Hematopoietic multipotent progenitor cell treated with erythropoietin and hydrocortisone succinate and interleukin-3 and kit ligand, for 8 days (in vitro differentiated cells): ENCODE data around the gene FERMT3.
"Not testable (repeated sequence)": the region's sequence is repeated elsewhere in the genome, so short reads cannot be mapped to it uniquely, and the experiment has no call there.

ENCODE experiments used
- DNase-seq: peaks from one replicate; pipeline ENCODE4 v3.0.0-alpha.2; 2015

FERMT3 gene

DNA sequence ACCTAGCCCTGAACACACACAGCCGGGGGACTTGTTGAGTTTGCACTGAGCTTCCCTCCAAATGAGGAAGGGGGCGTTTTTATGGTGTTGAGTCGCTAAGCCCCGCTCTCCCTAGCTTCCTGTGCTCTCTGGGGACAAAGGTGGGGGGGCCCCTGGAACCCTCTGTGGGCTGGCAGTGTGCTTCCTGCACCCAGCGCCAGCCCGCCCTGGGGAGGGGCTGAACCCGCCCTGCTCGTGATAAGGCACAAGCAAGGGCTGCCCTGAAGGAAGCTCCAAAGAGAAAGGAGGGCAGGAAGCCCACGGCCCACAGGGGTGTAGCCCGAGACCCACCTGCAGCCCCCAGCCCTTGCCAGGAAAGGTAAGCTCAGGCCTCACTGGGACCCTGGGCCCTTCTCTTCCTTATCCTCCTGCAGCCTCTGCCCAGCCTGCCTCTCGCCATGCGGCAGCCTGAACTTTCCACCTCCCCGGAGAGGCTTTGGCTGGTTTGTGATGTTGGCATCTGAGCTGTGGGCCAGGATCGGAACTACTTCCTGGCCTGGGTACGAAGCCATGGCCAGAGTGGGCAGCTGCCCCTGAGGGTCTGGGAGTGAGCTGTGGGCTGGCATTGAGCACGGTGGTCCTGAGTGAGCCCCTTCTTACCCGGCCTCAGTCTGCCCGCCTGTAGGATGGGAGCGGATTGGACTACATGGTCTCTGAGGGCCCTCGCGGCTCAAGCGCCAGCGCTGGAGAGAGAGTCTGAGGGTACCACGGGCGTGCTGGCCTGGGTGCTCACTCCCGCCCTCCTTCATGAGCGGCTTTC, at the start of gene FERMT3:
Gene FERMT3, plus strand, starts transcription at position 265 of the 799 bp plus-strand sequence. CDS start 644 bp downstream, outside the sequence.
- peak; percentile 88 for DNase-seq

DNA sequence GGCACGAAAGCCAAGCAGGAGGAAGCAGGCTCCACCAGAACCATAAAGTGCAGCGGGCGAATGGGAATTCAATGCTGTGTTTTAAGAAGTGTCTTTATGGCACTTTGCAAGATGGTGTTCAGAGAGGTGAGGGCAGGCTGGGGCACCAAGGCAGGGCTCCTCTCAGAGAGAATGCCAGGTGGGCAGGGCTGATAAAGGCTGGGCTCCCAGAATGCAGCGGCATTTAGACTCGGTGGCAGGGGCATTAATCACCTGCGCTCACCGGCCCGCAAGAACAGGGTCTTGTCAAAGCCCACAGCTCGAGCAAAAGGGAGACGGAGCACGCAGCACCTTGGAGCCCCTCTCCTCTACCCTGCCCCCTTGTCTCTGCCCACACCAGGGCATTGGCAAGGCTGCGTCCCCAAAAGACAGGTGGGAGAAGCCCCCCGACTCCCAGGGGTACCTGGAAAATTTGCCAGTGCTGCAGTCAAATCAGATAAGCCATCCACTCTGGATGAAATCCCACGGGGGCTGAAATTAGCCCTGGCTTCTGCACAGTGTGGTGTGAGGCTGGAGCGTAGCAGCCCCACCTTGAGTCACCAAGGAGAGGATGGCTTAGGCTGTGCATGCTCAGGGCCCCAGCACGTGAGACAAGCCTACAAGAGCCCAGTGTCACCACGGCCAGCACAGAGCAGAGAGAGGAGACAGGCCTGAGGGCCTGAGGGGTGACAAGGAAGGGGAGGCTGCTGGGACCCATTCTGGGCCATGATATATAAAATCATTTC, 48.7 kb upstream of the FERMT3 start:
- peak; percentile 53 for DNase-seq

- no peak for DNase-seq
Observed at GRCh38 chr11:64161037-64161436, 45.5 kb upstream of the FERMT3 start.

GRCh38 chr11:64162769-64163168, 43.8 kb upstream of the FERMT3 start:
- not testable (repeated sequence) for DNase-seq

DNA sequence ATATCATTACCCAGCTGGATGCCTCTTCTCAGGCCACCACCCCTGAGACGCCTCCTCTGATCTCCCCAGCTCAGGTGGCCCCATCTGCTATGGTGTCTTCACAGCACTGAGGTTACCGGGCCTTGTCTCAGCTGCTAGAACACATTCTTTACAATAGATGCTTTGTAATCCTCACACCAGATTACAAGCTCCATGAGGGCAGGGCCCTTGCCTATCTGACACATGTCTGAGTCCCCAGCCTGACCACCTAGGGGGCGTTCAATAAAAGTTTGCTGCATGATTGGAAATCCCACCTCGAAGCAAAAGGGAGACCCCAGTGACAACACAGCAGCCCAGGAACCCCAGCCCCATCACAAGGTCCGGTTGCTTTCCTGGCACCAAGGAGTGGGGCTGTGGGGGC, 42.6 kb upstream of the FERMT3 start:
- no peak for DNase-seq

DNA sequence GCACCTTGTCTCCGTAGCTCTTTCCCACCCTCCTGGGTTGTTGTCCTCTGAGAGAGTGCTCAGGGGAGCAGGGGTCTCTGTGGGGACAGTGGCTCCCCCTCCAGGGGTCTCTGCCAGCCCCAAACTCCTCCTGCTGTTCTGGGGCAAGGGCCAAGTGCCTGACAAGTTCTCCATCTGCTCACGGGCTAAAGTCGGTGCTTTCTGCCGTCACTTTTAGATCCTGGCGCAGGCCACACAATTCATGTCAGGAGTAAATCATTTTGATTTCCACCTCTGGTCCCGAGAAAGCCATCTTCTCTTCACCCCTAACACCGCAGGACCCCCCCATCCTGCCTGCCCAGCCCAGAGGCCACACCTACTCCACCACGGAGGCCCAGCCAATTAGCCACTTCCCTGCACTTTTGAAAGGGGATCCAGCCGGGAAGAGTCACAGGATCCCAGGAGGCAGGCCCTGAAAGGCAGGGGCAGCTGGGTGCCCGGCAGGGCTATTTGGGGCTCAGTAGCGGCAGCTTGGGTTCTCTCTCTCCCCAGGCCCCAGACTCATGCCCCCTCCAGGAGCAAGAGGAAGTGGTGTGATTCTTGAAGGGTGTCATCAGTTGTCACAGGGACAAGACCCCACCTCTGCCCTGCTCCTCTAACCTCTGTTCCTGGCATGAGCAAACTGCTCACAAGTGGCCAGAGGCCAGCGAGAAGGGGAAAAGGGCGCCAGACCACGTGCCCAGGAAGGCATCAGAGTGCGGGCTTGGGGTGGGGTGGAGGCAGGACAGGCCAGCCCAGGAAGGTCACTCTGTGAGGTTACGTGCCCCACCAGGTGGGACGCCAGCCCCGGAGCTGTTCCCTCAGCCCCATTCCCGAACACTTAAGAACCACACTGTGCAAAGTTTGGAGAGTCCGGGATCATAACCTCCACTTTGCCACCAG, 41.9 kb upstream of the FERMT3 start:
- no peak for DNase-seq

DNA sequence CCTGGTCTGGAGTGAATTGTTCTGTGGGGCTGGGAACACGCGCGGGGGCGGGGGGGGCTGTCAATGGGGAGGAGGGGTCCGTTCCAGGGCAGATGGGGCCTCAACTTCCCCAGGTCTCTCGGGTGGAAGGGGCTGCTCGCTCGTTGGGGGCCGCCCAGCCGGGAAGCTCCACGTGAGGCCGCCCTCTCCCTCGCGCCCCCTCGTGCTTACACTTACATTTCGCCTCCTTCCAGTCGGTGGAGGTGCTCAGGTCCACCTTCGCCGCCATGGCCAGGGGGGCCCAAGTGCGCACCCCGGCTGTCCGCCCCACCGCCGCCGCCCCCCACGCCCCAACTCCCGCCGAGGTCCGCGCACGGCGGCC, 41.1 kb upstream of the FERMT3 start:
- peak; percentile 30 for DNase-seq

DNA sequence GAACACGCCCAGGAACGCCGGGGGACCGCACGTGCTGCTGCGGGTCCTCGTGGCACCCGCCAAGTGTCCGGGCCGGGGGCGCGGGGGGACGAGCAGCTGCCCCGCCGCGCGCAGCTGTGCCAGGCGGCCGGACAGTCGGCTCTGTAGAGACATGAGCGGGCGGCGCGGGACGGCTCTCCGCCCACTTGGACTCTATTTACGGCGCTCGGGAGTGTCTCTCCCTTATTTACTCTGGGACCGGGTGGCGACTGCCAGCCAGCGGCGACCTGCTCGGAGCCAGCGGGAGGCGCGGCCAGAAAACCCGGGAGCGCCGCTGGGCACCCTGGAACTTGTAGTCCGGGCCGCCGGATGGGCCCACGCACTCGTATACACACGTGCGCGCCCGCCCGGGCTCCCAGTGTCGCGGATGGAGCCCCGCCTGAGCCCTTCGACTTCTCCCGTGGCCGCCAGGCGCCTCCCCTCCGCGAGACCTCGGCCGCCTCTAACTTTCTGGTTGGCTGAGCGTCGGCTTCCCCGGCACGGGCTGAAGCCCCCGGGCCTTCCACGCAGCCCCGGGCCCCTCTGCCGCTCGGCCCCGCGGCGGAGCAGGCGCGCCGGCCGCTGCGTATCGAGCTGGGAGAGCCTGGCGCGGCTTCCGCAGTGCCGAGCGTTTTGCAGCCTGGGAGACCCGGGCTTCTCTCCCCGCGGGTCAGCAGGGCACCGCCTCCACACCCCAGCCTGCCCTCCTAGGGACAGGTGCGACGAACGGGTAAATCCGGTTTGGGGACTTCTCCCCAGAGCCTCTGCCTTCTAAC, 40.5 kb upstream of the FERMT3 start, which contains the start of gene MACROD1:
Gene MACROD1, minus strand, starts transcription at position 272 of the 794 bp plus-strand sequence. Its CDS starts 119 bp downstream, at position 153.
- DNase-seq: peak; percentile 90

GRCh38 chr11:64170419-64170818, 36.1 kb upstream of the FERMT3 start:
- DNase-seq: no peak

DNA sequence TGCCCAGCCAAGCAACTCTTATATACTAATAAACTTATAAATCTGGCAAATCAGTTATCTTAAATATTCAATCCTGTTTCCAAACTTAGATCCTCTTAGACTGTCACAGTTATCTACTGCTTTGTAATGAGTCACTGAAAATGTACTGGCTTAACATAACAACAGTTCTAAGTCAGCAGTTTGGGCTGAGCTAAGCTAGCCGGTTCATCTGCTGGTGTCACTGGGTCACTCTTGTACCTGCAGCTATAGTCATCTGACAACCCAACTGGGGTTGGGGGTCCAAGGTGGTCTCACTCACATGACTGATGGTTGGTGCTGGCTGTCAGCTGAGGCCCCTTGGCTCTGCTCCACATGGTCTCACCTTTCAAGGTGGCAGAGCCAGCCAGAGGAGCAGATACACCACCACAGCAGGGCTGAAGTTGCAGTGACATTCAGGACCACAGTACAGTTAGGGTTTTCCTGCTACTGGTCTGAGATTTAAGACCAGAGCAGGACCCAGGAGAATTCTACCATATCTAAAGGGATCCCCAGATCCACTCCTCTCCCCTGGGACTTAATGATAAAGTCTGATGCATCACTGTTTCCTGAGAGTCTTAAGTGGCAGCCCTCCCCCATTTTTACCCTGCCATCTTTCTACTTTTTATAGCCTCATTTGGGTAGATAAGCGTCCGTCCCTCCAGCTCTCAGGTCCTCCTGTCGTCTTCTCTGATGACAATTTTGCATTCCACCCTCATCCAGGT, 32.7 kb upstream of the FERMT3 start:
- no peak for DNase-seq

- DNase-seq: no peak
Observed at GRCh38 chr11:64176751-64177150, 29.8 kb upstream of the FERMT3 start.

DNA sequence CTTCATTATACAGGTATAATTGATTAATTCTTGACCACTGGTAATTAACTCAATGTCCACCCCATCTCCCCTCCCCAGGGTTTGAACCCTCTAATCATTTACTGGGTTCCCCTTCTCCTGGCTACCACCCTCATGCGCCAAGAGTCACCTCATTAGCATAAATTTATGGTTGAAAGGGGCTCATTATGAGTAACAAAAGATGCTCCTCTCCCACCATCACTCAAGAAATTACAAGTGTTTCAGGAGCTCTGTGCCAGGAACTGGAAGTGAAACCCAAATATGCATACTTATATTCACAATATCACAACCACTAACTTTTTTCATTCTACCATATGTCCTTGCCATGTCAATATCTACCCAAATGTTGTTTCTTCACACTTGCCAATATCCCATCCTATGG, 28.3 kb upstream of the FERMT3 start:
- no peak for DNase-seq

DNA sequence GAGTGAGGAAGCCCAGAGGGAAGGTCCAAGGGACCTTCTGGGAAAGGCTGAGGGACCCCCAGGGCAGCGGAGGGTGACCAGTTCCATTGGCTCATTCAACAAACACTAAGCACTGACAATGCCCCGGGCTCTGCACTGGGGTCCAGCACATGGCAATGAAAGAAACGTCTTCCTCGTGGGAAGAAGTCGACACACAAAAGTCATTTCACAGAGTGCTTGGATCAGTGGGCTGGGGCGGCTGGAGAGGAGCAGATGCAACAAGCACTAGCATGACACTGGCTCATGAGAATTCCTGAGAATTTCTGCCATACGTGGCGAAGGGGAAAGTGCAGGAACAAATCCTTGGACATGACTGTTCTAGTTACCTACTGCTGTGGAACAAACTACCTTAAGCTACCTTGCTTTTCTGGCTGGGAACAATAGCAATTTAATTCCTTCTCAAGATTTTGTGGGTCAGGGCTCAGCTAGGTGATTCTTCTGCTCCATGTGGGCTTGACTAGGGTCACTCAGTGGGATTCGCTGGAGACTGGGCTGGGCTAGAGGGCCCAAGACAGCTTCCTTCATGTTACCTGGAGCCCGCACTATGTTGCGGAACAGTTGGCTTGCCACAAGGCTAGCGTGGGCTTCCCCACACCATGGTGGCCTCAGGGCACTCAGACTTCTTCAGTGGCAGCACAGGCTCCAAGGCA, 27.4 kb upstream of the FERMT3 start:
- DNase-seq: no peak

DNA sequence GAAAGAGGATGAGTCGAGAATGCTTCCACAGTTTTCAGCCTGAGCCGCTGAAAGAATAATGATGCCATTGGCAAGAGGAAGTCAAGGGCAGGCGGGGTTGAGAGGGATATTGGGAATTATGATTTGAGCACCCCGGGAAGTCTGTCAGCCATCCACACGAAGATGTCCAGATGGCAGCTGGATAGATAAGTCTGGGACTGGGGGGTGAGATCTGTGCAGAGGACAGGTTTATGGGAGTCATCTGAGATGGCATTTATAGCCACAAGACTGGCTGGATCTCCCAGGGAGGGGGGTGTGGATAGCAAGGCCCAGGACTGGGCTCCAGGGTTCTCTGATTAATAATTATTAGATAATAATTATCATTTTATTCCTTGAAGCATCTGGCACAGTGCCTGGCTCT, 25.6 kb upstream of the FERMT3 start:
- no peak for DNase-seq

DNA sequence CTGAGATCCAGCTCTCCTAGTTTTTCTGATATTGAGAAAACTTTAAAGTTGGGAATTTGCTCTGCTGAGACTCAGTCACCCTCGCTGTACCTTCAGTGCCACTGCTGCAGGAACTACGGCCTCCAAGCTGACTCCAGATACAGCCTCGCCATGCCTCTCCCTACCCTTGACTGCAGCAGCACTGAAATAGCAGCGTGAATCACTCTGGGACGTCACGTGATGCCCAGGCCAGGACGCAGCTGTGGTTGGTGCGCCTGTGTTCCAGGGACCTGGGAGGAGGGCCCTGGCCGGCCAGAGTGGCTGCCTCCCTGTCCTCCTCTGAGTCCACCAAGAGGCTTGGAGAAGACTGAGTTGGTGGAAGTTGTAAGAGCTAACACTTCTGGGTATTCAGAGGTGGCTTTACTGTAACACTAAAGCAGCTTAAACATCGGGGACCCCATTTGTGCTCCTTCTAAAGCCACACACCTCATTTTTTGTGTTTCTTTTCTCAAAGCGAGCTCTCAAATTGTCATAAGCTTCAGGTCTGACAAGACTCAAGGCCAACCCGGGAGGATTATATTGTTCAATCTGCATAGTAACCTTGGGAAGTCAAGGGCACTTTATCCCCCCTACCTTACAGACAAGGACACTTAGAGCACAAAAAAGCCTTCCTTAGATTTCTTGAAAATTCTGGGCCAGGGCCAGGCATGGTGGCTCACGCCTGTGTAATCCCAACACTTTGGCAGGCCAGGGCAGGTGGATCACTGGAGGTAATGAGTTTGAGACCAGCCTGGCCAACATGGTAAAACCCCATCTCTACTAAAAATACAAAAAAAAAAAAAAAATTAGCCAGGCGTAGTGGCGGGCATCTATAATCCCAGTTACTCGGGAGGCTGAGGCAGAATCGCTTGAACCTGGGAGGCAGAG, 24.8 kb upstream of the FERMT3 start:
- DNase-seq: peak; percentile 84

DNA sequence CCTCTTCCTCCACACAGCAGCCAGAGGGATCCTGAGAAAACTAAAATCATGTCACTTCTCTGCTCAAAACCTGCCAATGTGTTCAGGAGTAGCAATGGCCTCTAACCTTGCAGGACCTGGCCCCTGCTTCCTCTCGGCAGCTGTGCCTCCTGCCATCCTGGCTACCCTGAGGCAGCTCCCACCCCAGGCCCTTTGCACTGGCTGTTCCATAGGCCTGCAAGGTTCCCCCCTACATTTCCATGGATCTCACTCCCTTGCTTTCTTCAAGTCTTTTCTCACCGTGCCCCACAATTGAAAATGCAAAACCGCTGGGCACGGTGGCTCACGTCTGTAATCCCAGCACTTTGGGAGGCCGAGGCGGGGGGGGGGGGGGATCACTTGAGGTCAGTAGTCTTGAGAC, 22.6 kb upstream of the FERMT3 start:
- DNase-seq: no peak

DNA sequence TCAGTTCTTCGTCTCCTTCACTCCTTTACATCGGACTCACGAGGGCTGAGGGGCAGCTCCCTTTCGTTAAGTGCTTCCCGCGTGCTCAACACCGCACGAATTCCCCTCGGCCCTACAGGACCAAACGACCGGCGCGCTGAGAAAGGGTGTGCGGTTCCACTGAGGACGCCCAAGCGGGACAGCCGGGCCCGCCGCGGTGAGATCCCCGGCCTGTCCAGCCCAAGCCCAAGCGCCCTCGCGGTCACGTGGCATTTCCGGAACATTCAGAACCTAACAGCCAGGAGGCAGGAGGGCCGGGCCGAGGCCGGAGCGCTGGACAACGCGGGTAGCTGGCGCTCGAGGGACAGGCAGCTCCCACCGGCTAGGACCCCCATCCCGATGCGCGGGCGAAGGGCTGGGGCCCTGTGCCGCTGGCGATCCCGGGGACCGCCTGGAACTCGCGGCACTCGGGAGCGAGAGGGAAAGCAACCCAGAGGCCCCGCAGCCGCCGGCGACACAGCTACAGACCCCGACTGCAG, 21.3 kb upstream of the FERMT3 start:
- DNase-seq: peak; percentile 71

DNA sequence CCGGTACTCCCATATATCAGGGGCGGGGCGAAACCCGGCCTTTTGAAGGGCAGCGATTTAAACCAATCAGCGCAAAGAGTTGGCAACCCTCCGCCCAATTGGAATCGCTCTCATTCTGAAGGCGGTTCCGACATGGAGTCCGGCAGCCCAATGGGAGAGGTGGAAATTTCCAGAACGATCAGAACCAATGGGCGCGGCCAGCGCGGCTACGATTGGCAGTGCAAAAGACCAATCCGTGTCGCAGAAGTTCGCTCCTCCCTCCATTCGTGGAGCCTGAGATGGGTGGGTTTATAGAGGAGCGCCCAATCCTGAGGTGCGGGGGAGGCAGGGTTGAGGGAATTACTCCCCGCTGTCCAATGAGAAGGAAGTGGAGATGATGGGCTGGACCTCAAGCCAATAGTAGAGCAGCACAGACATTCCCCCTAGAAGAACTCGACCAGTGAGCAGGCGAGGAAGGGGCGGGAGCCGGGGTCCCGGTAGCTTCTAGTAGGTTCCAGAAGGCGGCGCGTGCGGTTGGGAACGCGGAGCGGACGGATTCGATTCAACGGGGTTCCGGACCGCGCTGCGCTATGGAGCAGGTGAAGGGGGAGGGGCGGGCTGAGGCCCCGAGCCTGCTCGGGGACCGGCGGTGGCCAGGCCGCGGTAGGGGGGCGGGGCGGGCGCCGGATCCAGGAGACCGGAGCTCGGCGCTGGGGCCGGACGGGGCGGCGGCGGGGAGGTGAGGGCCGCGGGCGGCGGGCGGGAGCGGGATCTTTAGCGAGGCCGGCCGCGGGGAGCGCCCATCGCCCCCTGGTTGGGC, 20.6 kb upstream of the FERMT3 start, which contains the start of gene STIP1:
Gene STIP1, plus strand, starts transcription at position 479 of the 799 bp plus-strand sequence. Its CDS starts 91 bp downstream, at position 570.
- DNase-seq: peak; percentile 100
